Activated T-cell treated with anti-CD3 and anti-CD28 coated beads for 4 hours (primary cell): ENCODE results near the gene SLC6A2.

Source experiments
- DNase-seq: peaks from one replicate; pipeline ENCODE4 v3.0.0-alpha.2; 2020

Gene SLC6A2

DNA sequence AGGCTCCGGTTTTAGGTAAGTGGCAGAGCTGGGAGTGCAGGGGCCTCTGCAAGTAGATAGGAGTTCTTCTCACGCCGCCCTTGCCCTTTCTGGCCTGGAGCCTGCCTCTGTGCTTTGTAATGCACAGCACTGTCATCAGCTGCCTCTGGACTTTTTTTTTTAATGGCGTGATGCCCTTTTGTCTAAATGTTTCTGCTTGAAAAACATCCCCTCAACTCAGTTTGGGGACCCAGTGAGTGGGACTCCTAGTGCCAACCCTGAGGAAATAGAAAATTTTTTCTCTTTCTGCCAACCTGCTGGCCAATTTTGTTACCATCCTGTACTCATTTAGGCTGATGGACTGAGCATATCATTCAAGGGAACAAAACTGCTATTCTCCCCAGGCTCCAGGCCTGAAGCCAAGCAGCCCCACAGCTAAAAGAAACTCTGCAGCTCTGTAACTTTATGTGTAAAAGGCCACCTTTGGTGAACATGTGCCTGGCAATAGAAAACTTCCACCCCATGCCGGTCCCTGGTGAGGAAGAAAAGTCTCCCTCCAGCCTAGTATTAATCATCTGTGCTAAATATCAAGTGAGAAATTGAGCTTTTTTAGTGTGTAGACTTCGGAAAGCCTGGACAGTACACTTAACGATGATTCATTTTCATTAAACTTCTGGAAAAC, 22.5 kb downstream of the SLC6A2 start:
- DNase-seq, result no peak

DNA sequence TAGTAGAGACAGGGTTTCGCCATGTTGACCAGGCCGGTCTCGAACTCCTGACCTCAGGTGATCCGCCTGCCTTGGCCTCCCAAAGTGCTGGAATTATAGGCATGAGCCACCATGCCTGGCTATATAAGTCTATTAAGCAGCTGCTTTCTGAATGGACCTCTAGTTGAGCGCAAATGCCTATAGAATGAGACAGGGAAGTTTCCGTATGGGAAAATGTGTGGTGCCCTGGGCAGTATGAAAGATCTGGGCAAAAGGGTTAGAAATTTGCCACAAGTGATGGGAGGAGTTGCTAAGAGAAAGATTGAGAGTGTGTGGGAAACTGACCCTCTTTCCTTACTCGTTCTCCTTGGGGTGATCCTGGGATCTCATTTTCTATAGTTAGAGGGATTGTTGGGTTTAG, 26.3 kb downstream of the SLC6A2 start:
- no peak for DNase-seq

DNA sequence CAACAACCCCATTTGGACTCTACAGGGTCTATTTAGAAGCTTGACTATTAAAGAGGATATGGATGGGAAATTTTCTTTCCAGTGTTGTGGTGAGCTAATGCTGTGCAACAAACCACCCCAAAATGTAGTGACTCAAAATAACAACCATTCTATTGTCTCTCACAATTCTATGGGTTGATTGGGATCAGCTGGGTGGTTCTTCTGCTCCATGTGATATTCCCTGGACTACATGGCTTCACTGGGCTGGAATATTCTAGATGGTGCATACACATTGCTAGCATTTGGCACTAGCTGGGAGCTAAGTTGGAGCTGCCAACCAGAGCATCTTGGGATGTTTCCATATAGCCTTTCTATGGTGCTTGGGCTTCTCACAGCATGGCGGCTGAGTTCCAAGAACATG, 30.2 kb downstream of the SLC6A2 start:
- no peak for DNase-seq

DNA sequence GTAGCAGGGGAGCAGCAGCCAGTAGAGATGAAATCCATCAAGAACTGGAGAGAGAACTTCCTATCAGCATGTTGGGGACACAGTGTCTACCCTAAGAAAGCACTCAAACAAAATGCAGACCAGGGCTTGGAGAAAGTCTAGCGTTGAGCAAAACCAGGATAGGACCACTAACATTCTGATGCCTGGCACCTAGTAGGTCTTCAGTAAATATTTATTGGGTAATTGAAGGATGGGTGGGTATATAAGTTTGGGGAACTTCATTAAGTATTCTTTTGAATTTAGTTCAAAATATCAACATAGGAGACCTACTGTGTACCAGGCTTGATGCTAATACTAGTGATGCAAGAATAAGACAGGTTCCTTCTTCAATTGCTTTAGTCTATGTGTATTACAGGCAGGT, 30.9 kb downstream of the SLC6A2 start:
- DNase-seq, result no peak

DNA sequence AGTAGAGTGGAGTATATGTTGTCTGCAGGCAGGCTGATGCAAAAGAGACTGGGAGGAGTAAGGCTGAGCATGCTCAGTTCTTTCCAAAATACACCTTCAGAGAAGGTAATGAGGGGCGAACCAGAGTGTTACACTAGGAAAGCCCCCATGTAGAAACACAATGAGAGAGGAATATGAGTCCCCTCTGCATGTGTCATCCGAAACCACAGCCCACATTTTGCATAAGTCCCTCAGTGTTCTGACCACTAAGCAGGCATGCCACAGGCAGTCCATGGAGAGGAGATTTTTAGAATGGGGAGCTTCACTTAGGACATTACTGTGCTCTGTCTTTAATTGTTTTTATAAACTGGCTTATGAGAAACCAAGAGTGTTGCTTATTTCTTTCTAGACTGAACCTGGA, 32.0 kb downstream of the SLC6A2 start:
- DNase-seq, result no peak

DNA sequence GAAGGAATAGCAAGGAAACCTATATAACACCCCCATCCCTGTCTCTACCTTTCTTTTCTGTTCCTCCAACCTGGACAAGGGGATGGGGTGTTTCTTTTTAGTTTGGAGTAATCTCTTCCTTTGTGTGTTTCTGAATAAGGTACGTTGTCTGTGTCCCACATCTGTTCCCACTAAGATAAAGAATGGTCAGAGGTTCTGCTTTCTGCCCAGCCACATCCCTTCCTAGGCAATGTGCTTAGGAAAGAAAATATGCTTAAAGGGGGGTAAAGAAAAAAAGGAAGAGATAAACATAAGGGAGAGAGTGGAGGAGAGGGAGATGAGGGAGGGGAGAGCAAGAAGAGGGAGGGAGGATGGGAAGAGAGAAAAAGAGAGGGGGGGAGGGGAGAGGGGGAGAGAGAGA, 35.1 kb downstream of the SLC6A2 start:
- DNase-seq, result no peak

DNA sequence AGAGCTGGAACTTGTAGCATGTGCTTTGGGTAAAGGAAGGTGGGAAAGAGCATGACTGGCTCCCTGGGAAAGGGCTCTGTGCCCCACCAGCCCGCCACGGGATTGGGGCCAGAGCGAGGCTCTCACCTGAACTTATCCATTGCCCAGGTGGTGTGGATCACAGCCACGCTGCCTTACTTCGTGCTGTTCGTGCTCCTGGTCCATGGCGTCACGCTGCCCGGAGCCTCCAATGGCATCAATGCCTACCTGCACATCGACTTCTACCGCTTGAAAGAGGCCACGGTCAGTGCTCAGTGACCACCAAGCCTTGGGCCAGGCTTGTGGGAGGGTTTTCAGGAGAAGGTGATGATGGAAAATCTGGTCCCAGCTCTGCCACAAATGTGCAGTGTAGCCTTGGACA, 36.0 kb downstream of the SLC6A2 start:
- no peak for DNase-seq

DNA sequence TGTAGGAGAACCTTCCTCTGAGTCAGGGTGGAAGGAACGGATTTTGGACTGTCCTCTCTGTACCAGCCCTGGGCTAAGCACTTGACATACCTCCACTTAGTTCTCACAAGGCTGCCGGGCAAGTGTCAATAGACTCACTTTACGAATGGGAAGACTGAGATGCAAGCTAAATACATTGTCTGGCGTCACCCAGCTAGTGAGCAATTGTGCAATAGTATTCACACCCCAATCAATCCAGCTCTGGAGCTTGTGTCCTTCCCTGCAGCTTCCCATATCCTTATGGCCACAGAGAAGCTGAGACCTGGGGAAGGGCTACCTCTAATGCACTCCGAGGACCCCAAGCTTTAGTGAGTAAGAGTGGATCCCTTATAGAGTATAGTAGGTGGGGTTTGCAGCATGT, 39.8 kb downstream of the SLC6A2 start:
- no peak for DNase-seq

DNA sequence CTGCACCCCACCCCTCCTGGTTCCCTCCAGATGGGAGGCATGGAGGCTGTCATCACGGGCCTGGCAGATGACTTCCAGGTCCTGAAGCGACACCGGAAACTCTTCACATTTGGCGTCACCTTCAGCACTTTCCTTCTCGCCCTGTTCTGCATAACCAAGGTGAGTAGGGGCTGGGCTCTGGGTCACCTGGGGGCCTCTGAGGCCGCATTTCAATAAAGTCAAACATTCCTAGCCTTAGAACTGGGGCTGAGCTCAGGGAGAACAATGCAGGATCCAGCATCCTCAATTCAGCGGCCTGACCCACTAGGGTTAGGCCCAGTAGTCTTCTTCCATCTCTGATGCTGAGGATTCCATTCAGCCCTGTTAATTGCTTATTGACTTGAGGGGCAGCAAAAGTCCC, 42.1 kb downstream of the SLC6A2 start:
- no peak for DNase-seq

DNA sequence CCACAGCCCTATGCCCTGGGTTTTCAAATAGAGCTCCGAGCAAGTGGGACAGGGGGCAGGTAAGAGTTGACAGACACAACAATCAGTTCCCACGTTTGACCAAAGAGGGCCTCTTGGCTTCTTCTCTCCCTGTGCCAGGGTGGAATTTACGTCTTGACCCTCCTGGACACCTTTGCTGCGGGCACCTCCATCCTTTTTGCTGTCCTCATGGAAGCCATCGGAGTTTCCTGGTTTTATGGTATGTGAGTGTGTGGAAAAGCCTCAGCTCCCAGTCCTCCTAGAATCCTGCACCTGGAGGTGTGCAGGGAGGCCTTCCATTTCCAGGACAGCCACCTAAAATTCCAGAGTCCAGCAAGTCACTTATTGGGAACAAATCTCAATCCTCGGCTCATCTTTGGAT, 42.5 kb downstream of the SLC6A2 start:
- DNase-seq, result no peak

DNA sequence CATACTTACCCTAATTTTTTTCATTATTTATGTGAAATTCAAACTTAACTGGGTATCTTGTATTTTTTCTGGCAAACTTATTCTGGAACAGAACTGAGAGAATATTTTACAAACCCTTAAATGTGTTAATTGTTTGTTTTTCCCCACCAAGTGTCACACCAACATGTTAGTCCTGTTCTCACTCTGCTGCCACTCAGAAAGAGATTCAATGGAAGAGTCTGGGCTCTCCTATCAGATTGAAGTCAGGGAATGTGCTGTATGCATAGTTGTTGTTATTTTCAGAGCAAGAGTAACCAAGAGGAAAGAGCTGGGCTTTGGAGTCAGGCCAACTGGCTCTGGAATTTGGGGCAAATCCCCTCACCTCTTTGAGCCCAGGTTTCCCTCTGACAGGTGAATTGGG, 43.2 kb downstream of the SLC6A2 start:
- DNase-seq, result no peak

DNA sequence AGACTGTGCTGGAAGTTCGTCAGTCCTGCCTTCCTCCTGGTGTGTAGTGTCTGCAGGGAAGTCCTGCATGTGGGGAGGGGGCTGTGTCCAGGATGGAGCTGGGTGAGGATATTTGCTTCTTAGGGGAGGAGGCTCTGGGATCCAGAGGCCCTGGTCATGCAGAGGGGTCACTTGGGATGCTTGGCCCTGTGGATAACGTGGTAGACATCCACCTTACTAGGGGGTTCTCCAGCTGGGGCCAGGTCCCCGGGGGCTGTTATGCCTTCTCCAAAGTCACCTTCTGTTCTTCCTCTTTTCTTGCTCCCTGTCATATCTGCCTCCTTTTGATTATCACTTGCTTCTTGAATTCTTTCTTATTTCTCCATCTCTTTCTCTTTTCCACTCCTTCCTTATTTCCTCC, 43.8 kb downstream of the SLC6A2 start:
- DNase-seq, result no peak

DNA sequence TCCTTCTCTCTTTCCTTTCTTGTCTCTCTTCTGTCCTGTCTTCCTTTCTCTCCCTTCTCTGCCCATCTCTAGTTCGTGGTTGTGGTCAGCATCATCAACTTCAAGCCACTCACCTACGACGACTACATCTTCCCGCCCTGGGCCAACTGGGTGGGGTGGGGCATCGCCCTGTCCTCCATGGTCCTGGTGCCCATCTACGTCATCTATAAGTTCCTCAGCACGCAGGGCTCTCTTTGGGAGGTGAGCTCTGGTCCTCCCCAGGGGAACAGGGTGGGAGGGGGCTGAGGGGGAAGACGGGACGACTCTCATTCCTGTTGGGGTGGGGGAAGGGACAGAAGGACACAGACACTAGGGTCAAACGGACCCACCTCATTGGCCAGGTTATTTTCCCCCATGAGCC, 44.3 kb downstream of the SLC6A2 start:
- no peak for DNase-seq

DNA sequence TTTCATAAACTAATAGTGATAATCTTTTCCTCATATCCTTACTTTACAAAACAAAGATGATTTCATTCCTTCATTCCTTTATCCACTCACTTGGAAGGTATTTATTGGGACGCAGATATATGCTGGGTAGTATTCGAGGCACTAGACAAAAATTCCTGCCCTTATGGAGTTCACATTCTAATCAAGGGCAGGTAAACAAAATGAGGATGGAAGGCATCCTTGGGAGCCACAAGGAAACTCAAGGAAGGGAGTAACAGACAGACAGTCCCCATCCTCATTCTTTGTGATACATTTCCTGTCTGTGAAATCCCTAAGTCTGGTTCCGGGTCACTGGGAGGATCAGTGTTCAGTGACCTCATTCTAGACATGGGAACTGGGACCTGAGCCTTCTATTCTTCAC, 45.2 kb downstream of the SLC6A2 start:
- no peak for DNase-seq

DNA sequence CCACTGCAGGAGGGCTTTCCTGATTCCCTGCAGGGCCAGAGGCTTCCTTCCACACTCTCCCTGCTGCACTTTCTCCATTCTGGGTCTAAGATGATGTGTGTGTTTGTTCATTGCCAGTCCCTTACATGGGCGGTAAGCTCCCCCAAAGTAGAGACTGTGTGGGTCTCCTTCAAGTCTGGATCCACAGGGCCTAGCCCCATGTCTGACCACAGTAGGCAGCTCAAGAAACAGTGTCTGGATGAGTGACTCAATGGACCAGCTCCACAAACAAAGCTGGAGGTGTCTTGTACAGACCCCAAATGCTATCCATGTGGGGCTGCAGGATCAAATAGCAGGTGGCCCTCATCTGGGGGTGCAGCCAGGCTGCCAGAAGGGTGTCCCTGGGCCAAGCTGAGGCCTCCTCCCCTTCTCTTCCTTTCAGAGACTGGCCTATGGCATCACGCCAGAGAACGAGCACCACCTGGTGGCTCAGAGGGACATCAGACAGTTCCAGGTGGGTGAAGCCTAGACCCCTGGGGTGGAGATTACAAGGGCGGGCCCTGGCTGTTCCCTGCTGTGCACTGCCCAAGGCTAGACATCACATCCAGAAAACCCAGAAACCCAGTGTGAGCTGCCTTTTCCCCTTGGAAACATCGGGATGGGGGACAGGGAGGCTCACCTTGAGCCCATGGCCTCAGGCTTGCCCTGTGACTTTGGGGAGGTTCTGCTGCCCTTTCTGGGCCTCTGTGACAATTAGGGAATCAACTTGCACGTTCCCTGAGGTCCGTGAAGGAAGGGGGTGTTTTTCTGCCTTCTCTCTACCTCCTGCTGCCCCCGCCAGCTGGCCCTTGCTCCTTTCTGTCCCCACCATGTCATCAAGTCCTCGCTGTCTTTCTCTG, 45.9 kb downstream of the SLC6A2 start:
- DNase-seq, result no peak

DNA sequence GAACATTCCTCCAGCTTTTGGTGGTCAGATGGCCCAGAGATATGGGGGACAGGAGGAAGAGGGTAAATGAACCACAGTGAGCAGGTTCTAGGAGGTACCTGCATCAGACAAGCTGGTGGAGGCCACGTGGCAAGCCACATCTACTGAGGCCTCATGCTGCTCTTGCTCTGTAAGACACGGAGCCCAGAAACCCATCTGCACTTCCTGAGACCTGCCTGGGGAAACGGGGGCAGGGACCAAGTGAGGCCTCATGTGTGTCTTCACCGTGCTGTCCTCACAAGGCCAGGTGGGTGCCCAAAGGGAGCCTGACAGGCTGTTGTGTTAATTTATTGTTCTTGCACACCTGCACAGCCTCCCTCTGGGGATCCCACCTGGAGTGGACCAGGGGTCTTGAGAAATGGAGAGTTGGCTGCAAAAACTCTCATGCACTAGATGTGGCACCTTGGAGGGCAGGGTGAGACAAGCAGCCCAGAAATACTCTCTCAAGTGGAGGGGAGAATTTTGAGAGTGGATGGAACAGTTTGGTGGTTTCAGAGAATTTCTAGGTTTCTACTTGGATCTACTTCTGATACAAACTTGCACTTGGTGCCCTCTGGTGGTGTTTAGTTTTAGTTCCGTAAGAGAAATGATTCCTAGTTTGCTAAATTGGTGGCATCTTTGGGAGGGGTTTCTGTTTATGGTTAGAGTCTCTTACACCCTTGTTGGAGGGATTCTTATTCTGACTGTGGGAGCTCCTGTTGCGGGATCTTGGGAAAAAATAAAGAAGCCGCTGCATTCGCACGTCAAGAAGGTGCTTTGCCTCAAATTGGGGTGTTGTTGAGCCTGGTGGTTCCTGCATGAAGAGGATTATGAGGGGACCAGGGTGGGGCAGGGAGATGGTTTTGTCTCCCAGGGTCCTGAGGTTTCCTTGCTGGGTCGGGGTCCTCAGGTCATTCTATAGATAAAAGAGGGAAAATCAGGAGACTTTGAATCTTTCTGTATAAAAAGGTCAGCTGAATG, 47.5 kb downstream of the SLC6A2 start:
- DNase-seq, result no peak

DNA sequence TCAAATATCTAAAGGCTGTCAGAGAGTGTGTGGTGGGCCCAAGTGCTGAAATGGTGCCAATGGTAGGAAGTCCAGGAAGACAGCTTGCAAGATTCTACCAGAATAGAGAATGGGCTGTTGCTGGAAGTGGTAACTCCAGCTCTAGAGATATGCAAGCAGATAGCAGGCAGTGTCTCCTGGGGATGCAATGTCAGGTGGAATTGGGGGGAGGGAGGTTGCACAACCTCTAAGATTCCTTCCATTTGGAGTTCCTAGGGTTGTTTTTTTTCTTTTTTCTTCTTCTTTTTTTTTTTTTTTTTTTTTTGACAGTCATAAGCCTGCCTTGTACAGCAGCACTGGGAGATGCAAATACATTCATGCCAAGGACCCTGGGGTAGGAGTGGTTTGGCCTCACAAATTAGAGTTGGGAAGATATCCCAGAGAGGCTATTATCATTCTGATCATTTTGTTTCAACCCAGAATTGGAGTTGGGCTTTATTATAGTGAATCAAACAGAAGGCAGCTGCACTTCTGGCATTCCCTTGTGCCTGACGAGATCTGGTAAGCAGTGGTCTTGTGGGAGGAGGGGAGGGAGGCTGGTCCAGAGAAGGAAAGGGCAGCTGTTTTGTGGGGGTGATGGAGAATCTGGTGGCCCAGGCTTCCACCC, 51.1 kb downstream of the SLC6A2 start:
- DNase-seq, result no peak

DNA sequence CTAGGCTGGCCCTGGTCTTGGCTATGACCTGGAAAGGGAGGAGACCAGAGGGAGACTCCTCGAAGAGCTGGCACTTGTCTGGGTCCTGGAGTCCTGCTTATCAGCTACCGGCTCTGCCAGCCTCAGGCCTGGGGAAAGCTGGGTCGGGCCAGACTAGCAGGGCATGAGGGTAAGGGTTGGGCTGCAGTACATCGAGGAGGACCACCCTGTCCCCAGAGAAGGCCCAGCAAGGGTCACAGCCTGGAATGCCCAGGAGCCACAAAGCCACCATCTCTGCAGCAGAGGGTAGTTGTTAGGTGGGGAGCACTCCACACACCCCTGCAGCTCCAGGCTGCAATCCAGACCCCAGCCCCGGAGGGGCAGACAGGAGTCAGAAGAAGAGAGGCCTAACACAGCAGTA, 54.0 kb downstream of the SLC6A2 start:
- no peak for DNase-seq

DNA sequence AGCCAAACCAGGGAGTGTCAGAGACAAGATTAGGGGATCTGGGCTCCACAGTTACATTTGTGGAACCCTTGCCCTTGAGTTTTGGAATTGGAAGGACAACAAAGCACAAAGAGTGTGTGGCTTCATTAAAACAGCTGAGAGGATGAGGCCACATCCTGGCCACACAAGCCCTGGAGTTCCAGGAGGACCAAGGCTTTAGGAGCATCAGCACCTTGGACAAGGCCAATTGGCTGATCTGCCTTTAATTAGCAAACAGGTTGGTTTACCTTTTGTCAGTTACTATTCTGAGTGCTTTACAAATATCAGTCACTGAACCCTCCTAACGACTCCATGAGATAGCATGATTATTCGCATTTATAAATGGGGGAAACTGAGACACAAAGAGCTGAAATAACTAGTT, 54.7 kb downstream of the SLC6A2 start:
- no peak for DNase-seq

DNA sequence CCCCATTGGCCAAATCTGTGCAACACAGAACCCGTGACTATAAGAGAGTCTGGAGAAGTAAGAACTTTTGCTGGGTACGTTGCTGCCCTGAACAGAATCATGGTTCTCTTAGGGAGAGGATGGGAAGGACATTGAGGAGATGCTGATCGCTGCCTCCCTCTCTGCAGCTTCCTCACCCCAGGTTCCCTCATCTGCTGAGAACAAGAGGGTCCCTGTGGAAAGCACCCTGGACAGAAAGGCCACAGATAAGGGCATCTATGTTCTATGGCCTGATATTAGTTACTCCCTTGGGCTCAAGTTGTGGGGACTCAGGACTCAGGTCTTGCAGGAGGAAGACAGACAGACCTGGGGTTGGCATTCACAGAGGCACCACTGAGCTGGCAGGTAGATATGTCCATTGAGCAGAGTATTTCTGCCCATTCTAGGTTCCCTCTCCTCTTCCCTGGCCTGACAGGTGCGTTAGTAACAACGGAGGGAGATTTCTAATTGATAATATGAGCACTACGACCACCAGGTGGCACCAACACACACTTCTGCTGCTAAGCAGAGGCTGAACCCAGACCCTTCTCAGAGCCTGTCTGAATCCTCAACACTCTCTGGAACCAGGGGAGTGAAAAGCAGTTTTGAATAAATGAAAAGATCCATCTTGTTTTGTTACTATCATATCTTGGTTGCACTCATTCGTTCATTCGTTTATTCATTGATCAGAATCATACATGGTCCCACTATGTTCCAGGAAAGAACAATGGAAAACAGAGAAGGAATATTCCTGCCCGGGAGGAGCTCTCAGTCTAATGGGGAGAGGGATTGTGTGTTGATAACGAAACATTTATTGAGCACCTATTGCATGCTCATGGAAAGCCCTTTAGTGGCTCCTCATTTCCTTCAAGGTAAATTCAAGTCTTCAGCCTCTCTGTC, 56.4 kb downstream of the SLC6A2 start:
- peak; percentile 44 for DNase-seq

DNA sequence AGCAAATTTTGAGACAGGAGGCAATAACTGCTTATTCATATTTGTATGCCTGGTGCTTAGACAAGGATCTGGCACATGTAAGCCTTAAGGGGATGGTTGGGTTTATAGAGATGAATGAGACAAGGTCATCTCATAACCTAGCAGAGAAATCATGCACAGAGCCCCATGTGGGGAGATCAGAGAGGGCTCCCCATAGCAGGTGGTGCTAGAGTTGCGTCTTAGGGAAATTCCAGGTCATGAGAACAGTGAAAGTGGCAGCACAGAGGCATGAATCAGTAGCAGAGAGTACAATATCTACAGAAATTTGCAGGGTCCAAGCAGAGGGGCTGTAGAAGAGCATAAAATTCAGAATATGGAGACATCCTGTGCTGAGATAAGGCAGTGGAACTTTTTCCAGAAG, 57.3 kb downstream of the SLC6A2 start:
- no peak for DNase-seq

DNA sequence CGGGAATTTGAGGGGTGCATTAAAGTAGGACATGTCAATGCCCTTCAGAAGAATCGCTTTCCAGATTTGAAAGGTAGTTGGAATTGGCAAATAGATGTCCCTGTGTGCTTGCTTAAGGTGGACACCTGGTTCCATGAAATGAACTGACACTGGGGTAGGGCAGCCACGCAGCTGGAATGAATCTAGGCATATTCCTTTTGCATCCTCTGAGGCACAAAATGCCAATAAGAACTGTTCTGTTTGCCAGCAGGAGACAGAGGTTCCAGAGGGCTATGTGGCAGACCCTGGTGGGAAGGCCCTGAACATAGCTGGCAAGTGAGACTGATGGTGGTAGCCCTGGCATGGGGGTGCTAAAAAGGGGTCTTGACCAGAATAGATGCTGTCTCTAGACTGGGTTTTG, 61.5 kb downstream of the SLC6A2 start:
- DNase-seq, result no peak
